ENCODE measurements around the gene PAX7. TPM values are rescaled to one million over a fixed set of nuclear protein-coding genes. Genes with fewer than 3 reads are reported as not detected.
"Not testable (repeated sequence)": the region's sequence is repeated elsewhere in the genome, so short reads cannot be mapped to it uniquely, and the experiment has no call there.

The PAX7 gene
- total RNA-seq, 1 experiment from 2014 or later: 2.3 TPM

GRCh38 chr1:18760156-18760555 is 129.5 kb downstream of the PAX7 start:
- DNase-seq (ENCODE audit: low spot score): no peak

GRCh38 chr1:18761948-18762840 is 131.5 kb downstream of the PAX7 start:
- DNase-seq (ENCODE audit: low spot score): no peak

- no peak for DNase-seq (ENCODE audit: low spot score)
These were observed 133.7 kb downstream of the PAX7 start for GRCh38 chr1:18764362-18764761.

GRCh38 chr1:18765725-18766124 is 135.1 kb downstream of the PAX7 start:
- DNase-seq (ENCODE audit: low spot score): no peak

- no peak for DNase-seq (ENCODE audit: low spot score)
These were observed 135.7 kb downstream of the PAX7 start for GRCh38 chr1:18766328-18766727.

GRCh38 chr1:18767576-18767975 is 136.9 kb downstream of the PAX7 start:
- DNase-seq (ENCODE audit: low spot score): not testable (repeated sequence)

- DNase-seq (ENCODE audit: low spot score): no peak
These were observed 137.4 kb downstream of the PAX7 start for GRCh38 chr1:18768086-18768485.

- no peak for DNase-seq (ENCODE audit: low spot score)
These were observed 138.5 kb downstream of the PAX7 start for GRCh38 chr1:18769140-18769539.

GRCh38 chr1:18770799-18771198 is 140.2 kb downstream of the PAX7 start:
- no peak for DNase-seq (ENCODE audit: low spot score)

- no peak for DNase-seq (ENCODE audit: low spot score)
These were observed 143.1 kb downstream of the PAX7 start for GRCh38 chr1:18773753-18774152.

- DNase-seq (ENCODE audit: low spot score): no peak
These were observed 144.7 kb downstream of the PAX7 start for GRCh38 chr1:18775341-18775740.

GRCh38 chr1:18776777-18777176 is 146.1 kb downstream of the PAX7 start:
- DNase-seq (ENCODE audit: low spot score): no peak

GRCh38 chr1:18778437-18778836 is 147.8 kb downstream of the PAX7 start:
- DNase-seq (ENCODE audit: low spot score): no peak

- no peak for DNase-seq (ENCODE audit: low spot score)
These were observed 150.4 kb downstream of the PAX7 start for GRCh38 chr1:18781031-18781430.

- no peak for DNase-seq (ENCODE audit: low spot score)
These were observed 153.2 kb downstream of the PAX7 start for GRCh38 chr1:18783705-18784481.

GRCh38 chr1:18784482-18784831 is 153.8 kb downstream of the PAX7 start:
- DNase-seq (ENCODE audit: low spot score): no peak

GRCh38 chr1:18786149-18786548 is 155.5 kb downstream of the PAX7 start:
- no peak for DNase-seq (ENCODE audit: low spot score)

- DNase-seq (ENCODE audit: low spot score): no peak
These were observed 157.3 kb downstream of the PAX7 start for GRCh38 chr1:18787825-18788385.

GRCh38 chr1:18789246-18789645 is 158.6 kb downstream of the PAX7 start:
- DNase-seq (ENCODE audit: low spot score): no peak

- DNase-seq (ENCODE audit: low spot score): no peak
These were observed 162.1 kb downstream of the PAX7 start for GRCh38 chr1:18792747-18793146.

- DNase-seq (ENCODE audit: low spot score): no peak
These were observed 162.5 kb downstream of the PAX7 start for GRCh38 chr1:18793164-18793563.

GRCh38 chr1:18794051-18794450 is 163.4 kb downstream of the PAX7 start:
- DNase-seq (ENCODE audit: low spot score): no peak

GRCh38 chr1:18794561-18794960 is 163.9 kb downstream of the PAX7 start:
- no peak for DNase-seq (ENCODE audit: low spot score)

Data from H4 (cell line).